Thyroid gland (tissue), 4 donors: ENCODE results near the gene OLA1. TPM values are rescaled to one million over a fixed set of nuclear protein-coding genes. Genes with fewer than 3 reads are reported as not detected.
"Not testable (repeated sequence)": the region's sequence is repeated elsewhere in the genome, so short reads cannot be mapped to it uniquely, and the experiment has no call there.

Experiments used
- DNase-seq, 2 donors: peaks; one replicate each; pipeline ENCODE4 v3.0.0-alpha.2; 2019
- H3K27ac ChIP-seq, 3 donors: fragments of 200-600 bp; sonication (generic); 1 replicate in 2 of 3; 2 replicates in 1 of 3; pipeline ENCODE4 v1.5.1; 2016 to 2019; ENCODE audit warnings: mild to moderate bottlenecking in 1 of 3, moderate library complexity in 1 of 3
- H3K27me3 ChIP-seq: fragments of 200-600 bp; sonication (generic); one replicate; pipeline ENCODE4 v1.5.1; 2019
- H3K36me3 ChIP-seq, 2 donors: fragments of 200-600 bp; sonication (generic); one replicate each; pipeline ENCODE4 v1.5.1; 2016 to 2019
- H3K4me1 ChIP-seq, 2 donors: fragments of 200-600 bp; sonication (generic); one replicate each; pipeline ENCODE4 v1.5.1; 2017 to 2019
- H3K4me3 ChIP-seq, 3 donors: fragments of 200-600 bp; sonication (generic); replicated peaks in 1 of 3; 1 replicate in 2 of 3; 2 replicates in 1 of 3; pipeline ENCODE4 v1.5.1; 2016; ENCODE audit warnings: mild to moderate bottlenecking in 1 of 3
- H3K9me3 ChIP-seq: fragments of 200-600 bp; sonication (generic); one replicate; pipeline ENCODE4 v1.5.1; 2017
- CTCF ChIP-seq, 6 experiments: fragments of 200-600 bp in 3 of 6; fragments of 450-650 bp in 3 of 6; sonication (generic) in 3 of 6; IDR thresholded peaks; one replicate each; pipeline ENCODE4 v1.5.1; 2016 to 2019; ENCODE audit warnings: antibody characterized with exemption in 6 of 6, mild to moderate bottlenecking in 2 of 6, inconsistent platforms in 1 of 6, moderate library complexity in 1 of 6
- POLR2A ChIP-seq, 2 donors: fragments of 450-650 bp; IDR thresholded peaks; one replicate each; pipeline ENCODE4 v1.6.1; 2017; ENCODE audit warnings: antibody characterized with exemption in 2 of 2, mild to moderate bottlenecking in 2 of 2, moderate library complexity in 1 of 2
- WGBS, 2 donors: methylation state at CpG; one replicate each; pipeline ENCODE4 v1.1.5; 2017; 5-methylcytosine and 5-hydroxymethylcytosine counted together
- intact Hi-C: fragments of 100-400 bp; cut with DNase I; formaldehyde crosslinking; loops from one replicate; pipeline ENCODE4 v1.15.1; 2023
- total RNA-seq, 4 donors: library from RNA; depleted of rRNA; stranded (reverse); fragments of >200 nt; gene quantifications; one replicate each; pipeline ENCODE4 v1.2.3, GENCODE V29; 2016

Gene OLA1
- total RNA-seq, 4 donors from 2014 or later: 51.8 to 68.5 (median 53.5) TPM

DNA sequence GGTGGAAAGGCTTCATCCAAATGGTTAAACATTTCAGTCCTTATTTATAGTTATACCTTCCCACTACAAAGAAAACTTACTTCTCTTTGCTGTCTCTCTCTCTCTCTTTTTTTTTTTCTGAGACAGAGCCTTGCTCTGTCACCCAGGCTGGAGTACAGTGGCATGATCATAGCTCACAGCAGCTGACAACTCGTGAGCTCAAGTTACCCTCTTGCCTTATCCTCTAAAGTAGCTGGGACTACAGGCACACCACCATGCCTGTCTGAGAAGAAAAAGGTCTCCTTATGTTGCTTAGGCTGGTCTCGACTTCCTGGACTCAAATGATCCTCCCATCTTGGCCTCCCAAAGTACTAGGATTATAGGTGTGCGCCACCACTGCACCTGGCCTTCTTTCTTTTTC lies 32.3 kb upstream of the OLA1 start:
- TF ChIP-seq CTCF (IDR thresholded peaks at IDR 0.05) (no peak), POLR2A (IDR thresholded peaks at IDR 0.05) (no peak)
- no peak for DNase-seq
- H3K36me3 ChIP-seq: no peaks in the 10 kb centered on the region
- no peaks in the 10 kb centered on the region for H3K4me1 ChIP-seq
- WGBS, 2 donors: 66 to 79% methylated on average over 3 of the region's 3 CpGs
- no peaks in the 10 kb centered on the region for H3K27me3 ChIP-seq
- no peak overlapping the region for H3K4me3 ChIP-seq
- intact Hi-C loops: no loop called here
- H3K9me3 ChIP-seq: no peaks in the 10 kb centered on the region
- no peak overlapping the region for H3K27ac ChIP-seq

GRCh38 chr2:174270263-174270662 lies 21.9 kb upstream of the OLA1 start:
- H3K27ac ChIP-seq, intact Hi-C loops, H3K9me3 ChIP-seq, H3K27me3 ChIP-seq, H3K4me3 ChIP-seq, H3K4me1 ChIP-seq, H3K36me3 ChIP-seq, DNase-seq: not testable (repeated sequence)
- WGBS, 2 donors: 76 to 100% methylated on average over 4 of the region's 6 CpGs

- Histone ChIP-seq H3K4me1 (no peaks in the 10 kb centered on the region), H3K4me3 (no peak overlapping the region), H3K27ac (no peak overlapping the region), H3K36me3 (no peaks in the 10 kb centered on the region), H3K9me3 (no peaks in the 10 kb centered on the region), H3K27me3 (no peaks in the 10 kb centered on the region)
- intact Hi-C loops: no loop called here
- no peak for TF ChIP-seq POLR2A (IDR thresholded peaks at IDR 0.05)
- TF ChIP-seq CTCF (IDR thresholded peaks at IDR 0.05): no peak
- no peak for DNase-seq
- 80 to 93% methylated on average over 5 of the region's 5 CpGs for WGBS, 2 donors
Observed at GRCh38 chr2:174266288-174266687, 18.0 kb upstream of the OLA1 start.

DNA sequence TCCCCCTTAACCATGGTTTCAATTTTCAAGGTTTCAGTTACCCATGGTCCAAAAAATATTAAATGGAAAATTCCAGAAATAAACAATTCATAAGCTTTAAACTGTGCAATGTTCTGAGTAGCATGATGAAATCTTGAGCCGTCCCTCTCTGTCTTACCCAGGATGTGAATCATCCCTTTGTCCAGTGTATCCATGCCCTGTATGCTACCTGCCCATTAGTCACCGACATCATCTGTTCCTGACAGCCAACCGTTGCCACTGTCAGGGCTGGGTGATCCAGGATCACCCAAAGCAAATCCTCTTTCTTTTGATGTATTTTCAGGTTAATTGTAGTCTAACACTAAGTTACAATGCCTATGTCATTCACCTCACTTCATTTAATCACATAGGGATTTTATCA lies 15.7 kb upstream of the OLA1 start:
- no peaks in the 10 kb centered on the region for H3K4me1 ChIP-seq
- H3K27me3 ChIP-seq: no peaks in the 10 kb centered on the region
- no peak overlapping the region for H3K27ac ChIP-seq
- 70 to 76% methylated on average over 3 of the region's 3 CpGs for WGBS, 2 donors
- intact Hi-C loops: no loop called here
- no peak for DNase-seq
- no peaks in the 10 kb centered on the region for H3K9me3 ChIP-seq
- no peak for TF ChIP-seq CTCF (IDR thresholded peaks at IDR 0.05)
- TF ChIP-seq POLR2A (IDR thresholded peaks at IDR 0.05): no peak
- no peak overlapping the region for H3K4me3 ChIP-seq
- H3K36me3 ChIP-seq: no peaks in the 10 kb centered on the region

GRCh38 chr2:174259981-174260380 lies 11.6 kb upstream of the OLA1 start:
- H3K27me3 ChIP-seq: no peaks in the 10 kb centered on the region
- no peaks in the 10 kb centered on the region for H3K4me1 ChIP-seq
- no peaks in the 10 kb centered on the region for H3K36me3 ChIP-seq
- no peak for DNase-seq
- intact Hi-C loops: no loop called here
- 43 to 57% methylated on average over 1 of the region's 1 CpG for WGBS, 2 donors
- H3K9me3 ChIP-seq: no peaks in the 10 kb centered on the region
- H3K27ac ChIP-seq: no peak overlapping the region
- H3K4me3 ChIP-seq: no peak overlapping the region
- TF ChIP-seq POLR2A (IDR thresholded peaks at IDR 0.05): no peak
- TF ChIP-seq CTCF (IDR thresholded peaks at IDR 0.05): no peak

DNA sequence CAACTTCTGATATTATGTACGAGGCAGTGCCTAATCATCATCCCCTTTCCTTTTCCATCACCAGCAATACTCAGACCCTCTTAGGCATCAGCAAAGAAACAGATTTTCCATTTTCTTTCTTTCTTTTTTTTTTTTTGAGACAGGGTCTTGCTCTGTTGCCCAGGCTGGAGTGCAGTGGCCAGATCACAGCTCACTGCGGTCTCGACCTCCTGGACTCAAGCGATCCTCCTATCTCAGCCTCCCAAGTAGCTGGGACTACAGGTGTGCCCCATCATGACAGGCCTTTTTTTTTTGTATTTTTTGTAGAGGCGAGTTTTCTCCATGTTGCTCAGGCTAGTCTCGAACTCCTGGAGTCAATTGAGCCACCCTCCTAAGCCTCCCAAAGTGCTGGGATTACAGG lies 5.9 kb upstream of the OLA1 start:
- Histone ChIP-seq H3K36me3 (no peaks in the 10 kb centered on the region), H3K4me1 (no peaks in the 10 kb centered on the region), H3K27ac (no peak overlapping the region), H3K9me3 (no peaks in the 10 kb centered on the region), H3K27me3 (no peaks in the 10 kb centered on the region), H3K4me3 (no peak overlapping the region)
- intact Hi-C loops: no loop called here
- 93 to 96% methylated on average over 6 of the region's 6 CpGs for WGBS, 2 donors
- no peak for TF ChIP-seq POLR2A (IDR thresholded peaks at IDR 0.05)
- TF ChIP-seq CTCF (IDR thresholded peaks at IDR 0.05): no peak
- no peak for DNase-seq
